ENCODE data around the gene CEP135.

CEP135 gene

DNA sequence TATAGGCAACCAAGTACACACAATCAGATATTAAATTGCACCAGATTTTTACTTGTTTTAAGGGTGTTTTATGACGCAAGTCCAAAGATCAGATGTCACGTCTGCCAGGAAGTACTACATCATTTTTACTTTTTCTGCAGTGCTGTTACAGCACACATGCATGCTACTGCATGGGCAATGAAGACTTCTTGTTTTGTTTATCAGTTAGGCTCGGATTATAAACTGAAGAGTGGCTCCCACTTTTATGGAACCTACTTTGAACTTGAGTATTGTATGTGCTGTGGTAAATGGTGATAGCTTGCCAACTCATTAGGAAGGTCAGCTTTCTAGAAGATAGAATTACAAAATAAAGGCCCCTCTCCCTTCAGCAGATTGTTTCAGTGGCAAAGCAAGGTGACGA lies 131.6 kb downstream of the CEP135 start:
- DNase-seq (ENCODE audit: low read depth), result no peak

DNA sequence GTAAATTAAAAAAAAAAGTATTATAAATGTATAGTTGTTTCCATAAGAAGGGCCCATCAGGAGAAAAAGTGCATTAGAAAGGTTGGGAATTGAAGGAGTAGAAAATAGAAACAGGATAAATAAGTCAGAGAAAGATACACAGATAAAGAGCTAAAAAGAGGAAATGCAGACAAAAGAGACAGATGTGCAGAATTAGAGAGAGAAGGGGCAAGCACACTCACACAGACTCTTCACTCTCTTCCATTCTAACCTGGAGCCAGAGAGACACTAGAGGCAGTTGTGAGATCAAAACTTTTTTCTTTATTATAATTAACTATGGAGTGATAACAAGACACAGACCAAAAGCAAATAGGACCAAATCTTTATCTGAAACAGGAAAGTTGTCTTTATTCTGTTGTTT lies 134.1 kb downstream of the CEP135 start:
- no peak for DNase-seq (ENCODE audit: low read depth)
